OCI-LY7 (cell line): Measurements from ENCODE around the gene SLC44A3. TPM values are rescaled to one million over a fixed set of nuclear protein-coding genes. Genes with fewer than 3 reads are reported as not detected.

Source experiments
- BruUV-seq: library from RNA; stranded (reverse); fragments of 400-500 nt; replicated peaks from 2 replicates; lab custom pipeline; 2021; lab: Mats Ljungman, UMichigan
- CTCF ChIA-PET: fragments of 300-600 bp; sonication (Branson Sonifier 250); formaldehyde crosslinking; loops from one replicate; lab custom pipeline; 2022; ENCODE audit warnings: antibody characterized with exemption; ENCODE audit not compliant: unreplicated experiment; lab: Charles Lee
- POLR2A ChIA-PET: fragments of 300-600 bp; sonication (Branson Sonifier 250); formaldehyde crosslinking; loops from one replicate; lab custom pipeline; 2022; ENCODE audit warnings: antibody characterized with exemption; lab: Charles Lee
- DNase-seq: peaks from one replicate; pipeline ENCODE4 v3.0.0-alpha.2; 2015; ENCODE audit warnings: low spot score
- H2AFZ ChIP-seq: fragments of 200-600 bp; sonication (generic), shearing (Covaris generic); 2 replicates; pipeline ENCODE4 v1.6.1; 2014; ENCODE audit warnings: mild to moderate bottlenecking, antibody characterized with exemption, low read length, moderate library complexity
- H3K27ac ChIP-seq: fragments of 200-600 bp; sonication (generic); 2 replicates; pipeline ENCODE4 v1.5.1; 2014; ENCODE audit warnings: mixed run types, low read depth, mild to moderate bottlenecking, moderate library complexity, low read length, inconsistent platforms; ENCODE audit not compliant: poor library complexity, severe bottlenecking
- H3K36me3 ChIP-seq: fragments of 200-600 bp; sonication (generic); 2 replicates; pipeline ENCODE4 v1.6.1; 2014; ENCODE audit warnings: mild to moderate bottlenecking, antibody characterized with exemption, low read length, moderate library complexity, mixed read lengths; ENCODE audit not compliant: insufficient read depth
- H3K4me1 ChIP-seq: fragments of 200-600 bp; sonication (generic); 2 replicates; pipeline ENCODE4 v1.5.1; 2014; ENCODE audit warnings: mild to moderate bottlenecking, low read length; ENCODE audit not compliant: insufficient read depth, poor library complexity, severe bottlenecking
- H3K4me2 ChIP-seq: fragments of 200-600 bp; sonication (generic); 2 replicates; pipeline ENCODE4 v1.6.1; 2014; ENCODE audit warnings: mild to moderate bottlenecking, low read length
- H3K4me3 ChIP-seq: fragments of 200-600 bp; sonication (generic); 2 replicates; pipeline ENCODE4 v1.5.1; 2014; ENCODE audit warnings: mild to moderate bottlenecking, low read depth, low read length; ENCODE audit not compliant: poor library complexity, severe bottlenecking
- H3K79me2 ChIP-seq: fragments of 200-600 bp; sonication (generic); 2 replicates; pipeline ENCODE4 v1.6.1; 2016; ENCODE audit warnings: low read depth, mild to moderate bottlenecking, low read length, moderate library complexity, mixed read lengths; ENCODE audit not compliant: insufficient read depth
- H3K9me2 ChIP-seq: fragments of 200-600 bp; sonication (generic); 2 replicates; pipeline ENCODE4 v1.6.1; 2016; ENCODE audit warnings: mild to moderate bottlenecking, low read length, mixed read lengths; ENCODE audit not compliant: insufficient read depth
- H3K9me3 ChIP-seq: fragments of 200-600 bp; sonication (generic); 2 replicates; pipeline ENCODE4 v1.6.1; 2014; ENCODE audit warnings: mild to moderate bottlenecking, mixed run types, low read length, mixed read lengths
- H4K20me1 ChIP-seq: fragments of 200-600 bp; sonication (generic); 2 replicates; pipeline ENCODE4 v1.6.1; 2014; ENCODE audit warnings: mild to moderate bottlenecking, antibody characterized with exemption, low read length, moderate library complexity, mixed read lengths; ENCODE audit not compliant: insufficient read depth
- EZH2phosphoT487 ChIP-seq: fragments of 200-600 bp; sonication (generic); IDR thresholded peaks from 2 replicates; pipeline ENCODE4 v1.6.1; 2018; ENCODE audit warnings: low read depth, borderline replicate concordance, mild to moderate bottlenecking, mixed run types, antibody characterized with exemption, low read length, moderate library complexity, mixed read lengths
- intact Hi-C: fragments of 100-400 bp; cut with micrococcal nuclease; formaldehyde crosslinking; loops from one replicate; pipeline ENCODE4 v1.10.0; 2022; ENCODE audit not compliant: unreplicated experiment
- total RNA-seq, 2 experiments: library from RNA; depleted of rRNA in 1 of 2; stranded (reverse); fragments of >200 nt in 1 of 2; shearing (Covaris generic) in 1 of 2; gene quantifications; 2 replicates each; pipeline ENCODE4 v1.2.3, GENCODE V29; 2014 to 2022
- TF ChIP-seq, protein P1 (sequence below): fragments of 200-600 bp; sonication (generic); conservative IDR thresholded peaks from 2 replicates; pipeline ENCODE4 v1.5.1; 2014; ENCODE audit warnings: mild to moderate bottlenecking, antibody characterized with exemption, low read length, moderate library complexity, mixed read lengths

Gene SLC44A3
- total RNA-seq, 2 experiments from 2014 or later: not detected

- Histone ChIP-seq H3K4me1 (no peaks in the 10 kb centered on the region), H3K79me2 (no peaks in the 10 kb centered on the region), H3K4me2 (no peak overlapping the region), H4K20me1 (no peaks in the 10 kb centered on the region), H3K36me3 (no peaks in the 10 kb centered on the region), H3K9me3 (no peaks in the 10 kb centered on the region), H3K4me3 (no peak overlapping the region), H3K27ac (no peak overlapping the region), H2AFZ (no peak overlapping the region), H3K9me2 (no peaks in the 10 kb centered on the region)
- TF ChIP-seq EZH2phosphoT487: no peak
- TF ChIP-seq, protein P1, sequence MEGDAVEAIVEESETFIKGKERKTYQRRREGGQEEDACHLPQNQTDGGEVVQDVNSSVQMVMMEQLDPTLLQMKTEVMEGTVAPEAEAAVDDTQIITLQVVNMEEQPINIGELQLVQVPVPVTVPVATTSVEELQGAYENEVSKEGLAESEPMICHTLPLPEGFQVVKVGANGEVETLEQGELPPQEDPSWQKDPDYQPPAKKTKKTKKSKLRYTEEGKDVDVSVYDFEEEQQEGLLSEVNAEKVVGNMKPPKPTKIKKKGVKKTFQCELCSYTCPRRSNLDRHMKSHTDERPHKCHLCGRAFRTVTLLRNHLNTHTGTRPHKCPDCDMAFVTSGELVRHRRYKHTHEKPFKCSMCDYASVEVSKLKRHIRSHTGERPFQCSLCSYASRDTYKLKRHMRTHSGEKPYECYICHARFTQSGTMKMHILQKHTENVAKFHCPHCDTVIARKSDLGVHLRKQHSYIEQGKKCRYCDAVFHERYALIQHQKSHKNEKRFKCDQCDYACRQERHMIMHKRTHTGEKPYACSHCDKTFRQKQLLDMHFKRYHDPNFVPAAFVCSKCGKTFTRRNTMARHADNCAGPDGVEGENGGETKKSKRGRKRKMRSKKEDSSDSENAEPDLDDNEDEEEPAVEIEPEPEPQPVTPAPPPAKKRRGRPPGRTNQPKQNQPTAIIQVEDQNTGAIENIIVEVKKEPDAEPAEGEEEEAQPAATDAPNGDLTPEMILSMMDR: no peak
- no peak for DNase-seq
- ChIA-PET CTCF (no interaction called here), POLR2A (no interaction called here)
- intact Hi-C loops: no loop called here
- no TSS peak for BruUV-seq
Measured at GRCh38 chr1:94819238-94819944, 766 bp upstream of the SLC44A3 start.

DNA sequence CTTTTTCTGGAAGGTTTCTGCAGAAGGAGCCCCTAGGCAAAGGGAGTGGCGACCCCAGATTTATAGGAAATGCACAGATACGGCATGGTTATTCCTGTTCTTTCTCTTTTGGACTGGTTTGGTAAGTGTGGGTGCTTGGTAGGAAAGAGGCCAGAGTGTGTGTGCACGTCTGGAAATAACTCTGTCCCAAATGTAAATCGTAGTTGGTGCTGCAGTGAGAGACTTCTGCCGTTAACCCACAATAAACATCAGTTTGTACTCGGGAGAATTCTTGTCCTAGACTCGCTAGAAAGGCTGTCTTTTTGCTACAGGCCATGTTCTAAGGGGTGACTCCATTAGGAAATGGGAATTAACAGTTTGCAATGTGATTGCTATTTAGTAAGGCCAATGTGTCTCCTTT, 779 bp downstream of the SLC44A3 start:
- no TSS peak for BruUV-seq
- no peak for DNase-seq
- no peaks in the 10 kb centered on the region for H3K4me1 ChIP-seq
- TF ChIP-seq, protein P1: no peak
- no peak for TF ChIP-seq EZH2phosphoT487
- intact Hi-C loops: no loop called here
- POLR2A ChIA-PET: interaction anchor here (0.7 kb wide), 1 partner anchor 31 kb away, joined by 3 read pairs; no protein-coding TSS in a partner anchor
- H3K4me2 ChIP-seq: no peak overlapping the region
- no peaks in the 10 kb centered on the region for H3K36me3 ChIP-seq
- H3K9me3 ChIP-seq: no peaks in the 10 kb centered on the region
- no peak overlapping the region for H2AFZ ChIP-seq
- no peaks in the 10 kb centered on the region for H4K20me1 ChIP-seq
- no peaks in the 10 kb centered on the region for H3K9me2 ChIP-seq
- CTCF ChIA-PET: no interaction called here
- H3K4me3 ChIP-seq: no peak overlapping the region
- H3K27ac ChIP-seq: no peak overlapping the region
- H3K79me2 ChIP-seq: no peaks in the 10 kb centered on the region

GRCh38 chr1:94821636-94822305, 1.6 kb downstream of the SLC44A3 start:
- Histone ChIP-seq H3K9me3 (no peaks in the 10 kb centered on the region), H4K20me1 (no peaks in the 10 kb centered on the region), H3K27ac (no peak overlapping the region), H3K4me3 (no peak overlapping the region), H2AFZ (no peak overlapping the region), H3K4me2 (no peak overlapping the region), H3K79me2 (no peaks in the 10 kb centered on the region), H3K36me3 (no peaks in the 10 kb centered on the region), H3K4me1 (no peaks in the 10 kb centered on the region), H3K9me2 (no peaks in the 10 kb centered on the region)
- no TSS peak for BruUV-seq
- POLR2A ChIA-PET: interaction anchor here (0.7 kb wide), 1 partner anchor 30 kb away, joined by 3 read pairs; no protein-coding TSS in a partner anchor
- DNase-seq: no peak
- CTCF ChIA-PET: no interaction called here
- TF ChIP-seq EZH2phosphoT487: no peak
- TF ChIP-seq, protein P1: no peak
- intact Hi-C loops: no loop called here
